ENCODE measurements around the gene NTHL1.

NTHL1 gene

GRCh38 chr16:2083876-2084780 lies 36.5 kb upstream of the NTHL1 start:
- no peak overlapping the region for H3K4me3 ChIP-seq (ENCODE audit: low read depth, low read length)
- DNase-seq (ENCODE audit: low read depth) = no peak
- TF ChIP-seq CTCF (conservative IDR thresholded peaks at IDR 0.05; ENCODE audit: low read depth, low read length) = no peak

- H3K4me3 ChIP-seq (ENCODE audit: low read depth, low read length) = no peak overlapping the region
- DNase-seq (ENCODE audit: low read depth) = no peak
- no peak for TF ChIP-seq CTCF (conservative IDR thresholded peaks at IDR 0.05; ENCODE audit: low read depth, low read length)
These were observed 35.8 kb upstream of the NTHL1 start for GRCh38 chr16:2083409-2083808.

GRCh38 chr16:2082983-2083364 lies 35.3 kb upstream of the NTHL1 start:
- H3K4me3 ChIP-seq (ENCODE audit: low read depth, low read length) = no peak overlapping the region
- TF ChIP-seq CTCF (conservative IDR thresholded peaks at IDR 0.05; ENCODE audit: low read depth, low read length) = no peak

GRCh38 chr16:2082171-2082982 lies 34.7 kb upstream of the NTHL1 start:
- no peak for TF ChIP-seq CTCF (conservative IDR thresholded peaks at IDR 0.05; ENCODE audit: low read depth, low read length)
- no peak overlapping the region for H3K4me3 ChIP-seq (ENCODE audit: low read depth, low read length)
- DNase-seq (ENCODE audit: low read depth) = peak; percentile 36

More at GRCh38 chr16:2082983-2083364, 35.3 kb upstream of the NTHL1 start:
- DNase-seq (ENCODE audit: low read depth) = no peak

GRCh38 chr16:2081201-2082084 lies 33.8 kb upstream of the NTHL1 start:
- H3K4me3 ChIP-seq (ENCODE audit: low read depth, low read length) = no peak overlapping the region
- no peak for DNase-seq (ENCODE audit: low read depth)
- no peak for TF ChIP-seq CTCF (conservative IDR thresholded peaks at IDR 0.05; ENCODE audit: low read depth, low read length)

- DNase-seq (ENCODE audit: low read depth) = no peak
These were observed 32.4 kb upstream of the NTHL1 start for GRCh38 chr16:2079991-2080390.

More at GRCh38 chr16:2079991-2080390, 32.4 kb upstream of the NTHL1 start:
- no peak for TF ChIP-seq CTCF (conservative IDR thresholded peaks at IDR 0.05; ENCODE audit: low read depth, low read length)
- H3K4me3 ChIP-seq (ENCODE audit: low read depth, low read length) = no peak overlapping the region

Data from choroid plexus epithelial cell (primary cell).